A673 (cell line): Measurements from ENCODE around the gene INPP4A.

ENCODE experiments used
- EZH2 ChIP-seq: fragments of 200-600 bp; sonication (generic); IDR thresholded peaks from 2 replicates; pipeline ENCODE4 v1.6.1; 2017; ENCODE audit warnings: borderline replicate concordance, low read depth, mild to moderate bottlenecking, mixed read lengths, antibody characterized with exemption, low read length; ENCODE audit not compliant: poor library complexity, severe bottlenecking
- TF ChIP-seq, protein P1 (sequence below): fragments of 300-800, 200-600 bp; sonication (generic); conservative IDR thresholded peaks from 2 replicates; pipeline ENCODE4 v1.5.1; 2017; ENCODE audit warnings: low read depth, mild to moderate bottlenecking, antibody characterized with exemption, low read length, moderate library complexity, mixed read lengths

DNA sequence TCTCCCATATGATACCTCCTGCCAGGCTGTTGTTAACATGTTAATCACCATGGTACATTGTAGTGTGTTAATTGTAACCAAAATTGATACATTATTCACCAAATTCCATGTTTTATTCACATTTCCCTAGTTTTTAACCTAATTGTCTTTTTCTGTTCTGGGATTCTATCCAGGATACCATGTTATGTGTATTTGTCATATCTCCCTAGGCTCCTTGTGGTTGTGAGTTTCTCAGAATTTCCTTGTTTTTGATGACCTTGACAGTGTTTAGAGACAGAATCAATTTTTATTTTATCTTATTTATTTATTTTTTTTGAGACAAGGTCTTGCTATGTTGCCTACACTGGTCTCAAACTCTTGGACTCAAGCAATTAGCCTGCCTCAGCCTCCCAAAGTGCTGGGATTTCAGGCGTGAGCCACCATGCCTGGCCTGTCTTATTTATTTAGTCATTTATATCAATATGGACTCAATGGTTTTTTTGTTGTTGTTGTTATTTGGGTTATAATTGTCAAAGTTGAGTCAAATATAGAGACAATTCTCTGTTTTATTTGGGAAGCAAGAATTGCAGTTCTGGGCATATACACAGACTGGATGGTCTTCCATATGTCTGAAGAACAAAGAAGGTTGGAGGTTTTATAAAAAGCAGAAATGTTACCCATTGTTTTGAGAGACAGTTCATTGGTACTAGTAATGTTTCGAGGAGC is 42.6 kb downstream of the INPP4A start:
- TF ChIP-seq, protein P1, sequence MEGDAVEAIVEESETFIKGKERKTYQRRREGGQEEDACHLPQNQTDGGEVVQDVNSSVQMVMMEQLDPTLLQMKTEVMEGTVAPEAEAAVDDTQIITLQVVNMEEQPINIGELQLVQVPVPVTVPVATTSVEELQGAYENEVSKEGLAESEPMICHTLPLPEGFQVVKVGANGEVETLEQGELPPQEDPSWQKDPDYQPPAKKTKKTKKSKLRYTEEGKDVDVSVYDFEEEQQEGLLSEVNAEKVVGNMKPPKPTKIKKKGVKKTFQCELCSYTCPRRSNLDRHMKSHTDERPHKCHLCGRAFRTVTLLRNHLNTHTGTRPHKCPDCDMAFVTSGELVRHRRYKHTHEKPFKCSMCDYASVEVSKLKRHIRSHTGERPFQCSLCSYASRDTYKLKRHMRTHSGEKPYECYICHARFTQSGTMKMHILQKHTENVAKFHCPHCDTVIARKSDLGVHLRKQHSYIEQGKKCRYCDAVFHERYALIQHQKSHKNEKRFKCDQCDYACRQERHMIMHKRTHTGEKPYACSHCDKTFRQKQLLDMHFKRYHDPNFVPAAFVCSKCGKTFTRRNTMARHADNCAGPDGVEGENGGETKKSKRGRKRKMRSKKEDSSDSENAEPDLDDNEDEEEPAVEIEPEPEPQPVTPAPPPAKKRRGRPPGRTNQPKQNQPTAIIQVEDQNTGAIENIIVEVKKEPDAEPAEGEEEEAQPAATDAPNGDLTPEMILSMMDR: no peak
- TF ChIP-seq EZH2: no peak
